ENCODE results near the gene PIK3IP1. TPM values are rescaled to one million over a fixed set of nuclear protein-coding genes. Genes with fewer than 3 reads are reported as not detected.

The PIK3IP1 gene
- total RNA-seq, 2 donors from 2014 or later, result 14.6 to 17.6 TPM

- no peak for DNase-seq (ENCODE audit: low spot score)
- TF ChIP-seq, protein P1, sequence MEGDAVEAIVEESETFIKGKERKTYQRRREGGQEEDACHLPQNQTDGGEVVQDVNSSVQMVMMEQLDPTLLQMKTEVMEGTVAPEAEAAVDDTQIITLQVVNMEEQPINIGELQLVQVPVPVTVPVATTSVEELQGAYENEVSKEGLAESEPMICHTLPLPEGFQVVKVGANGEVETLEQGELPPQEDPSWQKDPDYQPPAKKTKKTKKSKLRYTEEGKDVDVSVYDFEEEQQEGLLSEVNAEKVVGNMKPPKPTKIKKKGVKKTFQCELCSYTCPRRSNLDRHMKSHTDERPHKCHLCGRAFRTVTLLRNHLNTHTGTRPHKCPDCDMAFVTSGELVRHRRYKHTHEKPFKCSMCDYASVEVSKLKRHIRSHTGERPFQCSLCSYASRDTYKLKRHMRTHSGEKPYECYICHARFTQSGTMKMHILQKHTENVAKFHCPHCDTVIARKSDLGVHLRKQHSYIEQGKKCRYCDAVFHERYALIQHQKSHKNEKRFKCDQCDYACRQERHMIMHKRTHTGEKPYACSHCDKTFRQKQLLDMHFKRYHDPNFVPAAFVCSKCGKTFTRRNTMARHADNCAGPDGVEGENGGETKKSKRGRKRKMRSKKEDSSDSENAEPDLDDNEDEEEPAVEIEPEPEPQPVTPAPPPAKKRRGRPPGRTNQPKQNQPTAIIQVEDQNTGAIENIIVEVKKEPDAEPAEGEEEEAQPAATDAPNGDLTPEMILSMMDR (IDR thresholded peaks at IDR 0.05), result no peak
- no peak overlapping the region for H3K4me3 ChIP-seq
- H3K27me3 ChIP-seq, result no peaks in the 10 kb centered on the region
- no peak overlapping the region for H3K27ac ChIP-seq
- peaks cover 0 to 5% of the 10 kb centered on the region in 2 donors for H3K4me1 ChIP-seq
- H3K36me3 ChIP-seq, result peaks cover 27% of the 10 kb centered on the region
- no peaks in the 10 kb centered on the region for H3K9me3 ChIP-seq
Measured at GRCh38 chr22:31271026-31271425, 21.3 kb downstream of the PIK3IP1 start.

GRCh38 chr22:31269892-31270579, 22.3 kb downstream of the PIK3IP1 start:
- Histone ChIP-seq H3K36me3 (peaks cover 27% of the 10 kb centered on the region), H3K27me3 (no peaks in the 10 kb centered on the region), H3K9me3 (no peaks in the 10 kb centered on the region), H3K27ac (no peak overlapping the region), H3K4me1 (peaks cover 0 to 5% of the 10 kb centered on the region in 2 donors), H3K4me3 (no peak overlapping the region)
- no peak for DNase-seq (ENCODE audit: low spot score)
- TF ChIP-seq, protein P1 (IDR thresholded peaks at IDR 0.05), result no peak

DNA sequence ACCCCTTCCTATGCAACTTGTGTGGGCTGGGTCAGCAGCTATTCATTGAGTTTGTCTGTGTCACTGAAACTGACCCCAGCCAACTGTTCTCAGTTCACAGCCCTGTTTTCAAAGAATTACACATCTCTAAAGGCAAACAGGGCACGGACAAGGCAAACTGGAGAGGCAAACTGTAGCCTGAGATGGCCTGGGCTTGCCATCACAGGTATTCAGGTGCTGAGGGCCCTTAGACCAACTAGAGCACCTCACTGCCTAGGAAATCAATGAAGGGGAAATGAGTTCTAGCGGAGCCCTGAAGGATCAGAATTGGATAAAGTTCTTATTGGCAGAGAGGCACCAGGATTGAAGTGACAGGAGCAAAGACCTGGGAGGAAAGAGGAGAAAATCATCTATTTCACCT, 24.0 kb downstream of the PIK3IP1 start:
- TF ChIP-seq, protein P1 (IDR thresholded peaks at IDR 0.05), result no peak
- peaks cover 27% of the 10 kb centered on the region for H3K36me3 ChIP-seq
- no peaks in the 10 kb centered on the region for H3K27me3 ChIP-seq
- no peaks in the 10 kb centered on the region for H3K9me3 ChIP-seq
- no peak overlapping the region for H3K27ac ChIP-seq
- no peak for DNase-seq (ENCODE audit: low spot score)
- H3K4me1 ChIP-seq, result peaks cover 0 to 5% of the 10 kb centered on the region in 2 donors
- H3K4me3 ChIP-seq, result no peak overlapping the region

DNA sequence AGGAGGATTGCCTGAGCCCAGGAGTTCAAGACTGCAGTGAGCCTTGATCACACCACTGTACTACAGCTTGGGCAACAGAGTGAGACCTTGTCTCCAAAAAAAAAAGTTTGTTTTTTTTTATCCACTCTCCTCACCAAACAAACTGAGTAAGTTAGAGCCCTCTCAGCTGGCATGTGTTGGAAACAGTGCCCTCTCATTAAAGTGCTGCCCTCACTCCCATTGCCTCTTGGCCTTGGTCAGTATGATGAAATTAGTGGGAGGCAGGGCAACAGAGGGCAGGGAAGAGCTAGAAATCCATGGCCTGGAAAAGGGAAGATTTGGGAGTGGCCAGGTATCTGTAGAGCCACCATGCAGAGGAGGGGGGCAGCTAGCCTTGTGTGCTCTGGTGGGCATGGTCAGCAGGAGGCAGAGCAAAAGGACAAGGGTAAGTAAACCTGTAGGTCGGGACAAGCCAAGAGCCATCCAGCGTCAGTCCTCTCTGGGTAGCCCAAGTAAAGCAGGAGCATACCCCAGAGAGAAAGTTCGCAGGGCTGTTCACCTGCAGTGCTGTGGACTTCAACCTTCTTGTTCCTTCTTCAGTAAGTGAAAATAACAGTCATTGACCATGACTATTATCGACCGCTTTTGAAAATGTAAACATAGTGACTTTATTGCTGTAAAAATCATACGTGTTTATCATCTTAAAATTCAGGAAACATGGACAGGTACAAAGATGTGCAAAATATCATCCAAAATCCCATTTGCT, 28.2 kb downstream of the PIK3IP1 start:
- H3K36me3 ChIP-seq, result peaks cover 52% of the 10 kb centered on the region
- H3K27ac ChIP-seq, result no peak overlapping the region
- no peaks in the 10 kb centered on the region for H3K4me1 ChIP-seq
- H3K9me3 ChIP-seq, result no peaks in the 10 kb centered on the region
- no peak overlapping the region for H3K4me3 ChIP-seq
- no peak for DNase-seq (ENCODE audit: low spot score)
- H3K27me3 ChIP-seq, result no peaks in the 10 kb centered on the region
- TF ChIP-seq, protein P1 (IDR thresholded peaks at IDR 0.05), result no peak

GRCh38 chr22:31262312-31263133, 29.8 kb downstream of the PIK3IP1 start:
- TF ChIP-seq, protein P1 (IDR thresholded peaks at IDR 0.05), result no peak
- no peaks in the 10 kb centered on the region for H3K4me1 ChIP-seq
- no peak overlapping the region for H3K4me3 ChIP-seq
- no peaks in the 10 kb centered on the region for H3K27me3 ChIP-seq
- no peaks in the 10 kb centered on the region for H3K9me3 ChIP-seq
- DNase-seq (ENCODE audit: low spot score), result no peak
- no peak overlapping the region for H3K27ac ChIP-seq
- H3K36me3 ChIP-seq, result peaks cover 60% of the 10 kb centered on the region

All from right atrium auricular region (tissue), 2 donors.